Esophagus squamous epithelium (tissue), 4 donors: ENCODE measurements around the gene NLRP12.

ENCODE experiments used
- POLR2A ChIP-seq, 4 donors: fragments of 450-650 bp; IDR thresholded peaks; one replicate each; pipeline ENCODE4 v1.6.1; 2017; ENCODE audit warnings: antibody characterized with exemption in 4 of 4, mild to moderate bottlenecking in 4 of 4, moderate library complexity in 3 of 4
- TF ChIP-seq, protein P1 (sequence below), 6 experiments: fragments of 450-650 bp in 4 of 6; fragments of 200-600 bp in 2 of 6; sonication (generic) in 2 of 6; IDR thresholded peaks; one replicate each; pipeline ENCODE4 v1.5.1; 2016 to 2019; ENCODE audit warnings: antibody characterized with exemption in 6 of 6, mild to moderate bottlenecking in 4 of 6, moderate library complexity in 4 of 6

DNA sequence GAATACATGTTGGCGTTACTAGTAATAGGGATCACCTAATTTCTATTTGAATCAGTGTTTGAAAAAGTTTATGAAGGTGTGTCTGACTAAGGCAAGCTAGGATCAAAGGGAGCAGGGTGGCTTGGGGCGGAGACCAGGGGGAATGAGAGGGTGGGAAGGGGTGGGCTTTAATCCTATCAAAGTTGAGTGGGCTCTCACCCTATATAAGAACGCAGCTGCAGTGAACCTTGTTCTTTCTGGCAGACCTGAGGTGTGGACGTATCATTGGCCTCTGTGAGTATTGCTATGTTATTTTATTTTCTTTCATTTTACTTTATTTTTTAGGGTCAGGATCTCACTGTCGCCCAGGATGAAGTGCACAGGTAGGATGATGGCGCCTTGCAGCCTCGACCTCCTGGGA, 37.4 kb downstream of the NLRP12 start:
- TF ChIP-seq, protein P1, sequence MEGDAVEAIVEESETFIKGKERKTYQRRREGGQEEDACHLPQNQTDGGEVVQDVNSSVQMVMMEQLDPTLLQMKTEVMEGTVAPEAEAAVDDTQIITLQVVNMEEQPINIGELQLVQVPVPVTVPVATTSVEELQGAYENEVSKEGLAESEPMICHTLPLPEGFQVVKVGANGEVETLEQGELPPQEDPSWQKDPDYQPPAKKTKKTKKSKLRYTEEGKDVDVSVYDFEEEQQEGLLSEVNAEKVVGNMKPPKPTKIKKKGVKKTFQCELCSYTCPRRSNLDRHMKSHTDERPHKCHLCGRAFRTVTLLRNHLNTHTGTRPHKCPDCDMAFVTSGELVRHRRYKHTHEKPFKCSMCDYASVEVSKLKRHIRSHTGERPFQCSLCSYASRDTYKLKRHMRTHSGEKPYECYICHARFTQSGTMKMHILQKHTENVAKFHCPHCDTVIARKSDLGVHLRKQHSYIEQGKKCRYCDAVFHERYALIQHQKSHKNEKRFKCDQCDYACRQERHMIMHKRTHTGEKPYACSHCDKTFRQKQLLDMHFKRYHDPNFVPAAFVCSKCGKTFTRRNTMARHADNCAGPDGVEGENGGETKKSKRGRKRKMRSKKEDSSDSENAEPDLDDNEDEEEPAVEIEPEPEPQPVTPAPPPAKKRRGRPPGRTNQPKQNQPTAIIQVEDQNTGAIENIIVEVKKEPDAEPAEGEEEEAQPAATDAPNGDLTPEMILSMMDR (IDR thresholded peaks at IDR 0.05) = no peak
- no peak for TF ChIP-seq POLR2A (IDR thresholded peaks at IDR 0.05)
